ENCODE measurements around the gene NOL9.

Gene NOL9

DNA sequence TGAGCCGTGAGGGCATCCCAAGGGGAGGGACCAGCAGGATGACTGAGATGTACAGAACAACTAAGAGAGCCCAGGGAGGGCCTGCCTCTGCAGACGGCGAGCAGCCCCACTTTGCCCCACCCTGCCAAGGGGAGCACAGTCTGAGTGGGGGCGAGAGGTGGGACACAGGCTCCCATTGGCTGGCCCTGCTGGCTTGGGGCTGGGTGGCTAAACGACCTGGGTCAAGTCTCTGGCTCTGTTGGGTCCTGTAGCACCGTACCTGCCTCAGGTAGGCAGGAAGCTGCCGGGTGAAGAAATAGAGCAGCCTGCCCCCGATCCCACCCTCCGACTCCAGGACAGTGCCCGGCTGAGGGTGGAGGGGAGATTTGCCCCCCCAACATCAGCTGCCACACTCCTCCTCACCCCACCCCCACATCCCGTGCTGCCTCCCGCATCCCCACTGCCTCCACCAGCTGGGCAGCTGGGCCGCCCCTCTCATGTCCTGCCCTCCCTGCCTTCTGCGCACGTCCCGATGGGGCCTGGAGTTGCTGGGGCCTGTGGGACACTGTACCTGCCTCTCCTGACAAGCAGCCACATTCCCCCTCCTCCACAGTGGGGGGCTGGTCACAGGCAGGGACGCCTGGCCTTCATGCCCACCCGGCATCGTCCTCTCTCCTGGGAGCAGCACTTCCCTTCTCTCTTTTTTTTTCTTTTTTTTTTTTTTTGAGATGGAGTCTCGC lies 50.3 kb downstream of the NOL9 start:
- no peak overlapping the region for H3K27ac ChIP-seq

DNA sequence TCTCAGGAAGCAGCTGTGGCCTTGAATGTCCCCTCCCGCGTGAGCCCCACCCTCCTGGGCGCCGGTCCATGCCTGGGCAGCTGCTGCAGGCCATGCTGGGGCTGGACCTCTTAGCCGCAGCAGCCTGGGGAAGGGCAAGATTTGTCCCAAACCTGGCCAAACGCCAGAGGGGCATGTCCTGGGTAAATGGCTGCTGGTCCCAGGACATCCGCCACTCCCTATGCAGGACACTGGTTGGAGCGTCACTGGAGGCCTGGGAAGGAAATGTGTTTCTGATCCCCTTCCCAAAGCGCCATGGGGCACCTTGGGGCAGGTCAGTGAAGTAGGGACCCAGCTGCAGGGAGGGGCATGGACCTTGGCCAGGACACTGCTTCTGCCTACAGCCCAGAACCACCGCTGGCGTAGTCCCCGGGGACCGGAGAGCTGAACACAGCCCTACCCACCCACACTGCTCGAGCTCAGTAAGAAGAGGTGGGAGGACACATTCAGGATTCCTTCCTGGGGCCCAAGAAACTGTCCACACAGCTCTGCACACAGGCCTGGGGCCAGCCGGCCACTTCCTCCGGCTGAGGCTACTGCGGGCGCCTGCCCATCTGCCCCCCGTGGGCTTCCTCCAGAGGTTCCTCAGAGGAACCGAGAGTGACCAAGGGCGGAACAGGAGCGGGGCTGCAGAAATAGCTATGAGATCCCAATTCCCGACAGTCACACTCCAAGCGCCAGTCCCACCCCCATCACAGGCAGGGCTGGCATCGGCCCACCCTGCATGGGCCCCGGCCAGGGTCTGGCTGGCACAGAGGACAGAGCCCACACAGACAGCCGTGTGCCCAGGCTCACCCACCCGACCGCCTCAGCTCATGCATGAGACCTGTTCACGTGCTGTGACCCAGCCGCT lies 52.1 kb downstream of the NOL9 start:
- TF ChIP-seq ZFX (IDR thresholded peaks at IDR 0.05), result no peak
- TF ChIP-seq, protein P1, sequence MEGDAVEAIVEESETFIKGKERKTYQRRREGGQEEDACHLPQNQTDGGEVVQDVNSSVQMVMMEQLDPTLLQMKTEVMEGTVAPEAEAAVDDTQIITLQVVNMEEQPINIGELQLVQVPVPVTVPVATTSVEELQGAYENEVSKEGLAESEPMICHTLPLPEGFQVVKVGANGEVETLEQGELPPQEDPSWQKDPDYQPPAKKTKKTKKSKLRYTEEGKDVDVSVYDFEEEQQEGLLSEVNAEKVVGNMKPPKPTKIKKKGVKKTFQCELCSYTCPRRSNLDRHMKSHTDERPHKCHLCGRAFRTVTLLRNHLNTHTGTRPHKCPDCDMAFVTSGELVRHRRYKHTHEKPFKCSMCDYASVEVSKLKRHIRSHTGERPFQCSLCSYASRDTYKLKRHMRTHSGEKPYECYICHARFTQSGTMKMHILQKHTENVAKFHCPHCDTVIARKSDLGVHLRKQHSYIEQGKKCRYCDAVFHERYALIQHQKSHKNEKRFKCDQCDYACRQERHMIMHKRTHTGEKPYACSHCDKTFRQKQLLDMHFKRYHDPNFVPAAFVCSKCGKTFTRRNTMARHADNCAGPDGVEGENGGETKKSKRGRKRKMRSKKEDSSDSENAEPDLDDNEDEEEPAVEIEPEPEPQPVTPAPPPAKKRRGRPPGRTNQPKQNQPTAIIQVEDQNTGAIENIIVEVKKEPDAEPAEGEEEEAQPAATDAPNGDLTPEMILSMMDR (conservative IDR thresholded peaks at IDR 0.05), result no peak
- H3K27ac ChIP-seq, result no peak overlapping the region

More for the DNA sequence above, 50.3 kb downstream of the NOL9 start:
- TF ChIP-seq, protein P1 (conservative IDR thresholded peaks at IDR 0.05), result no peak
- TF ChIP-seq ZFX (IDR thresholded peaks at IDR 0.05), result no peak

DNA sequence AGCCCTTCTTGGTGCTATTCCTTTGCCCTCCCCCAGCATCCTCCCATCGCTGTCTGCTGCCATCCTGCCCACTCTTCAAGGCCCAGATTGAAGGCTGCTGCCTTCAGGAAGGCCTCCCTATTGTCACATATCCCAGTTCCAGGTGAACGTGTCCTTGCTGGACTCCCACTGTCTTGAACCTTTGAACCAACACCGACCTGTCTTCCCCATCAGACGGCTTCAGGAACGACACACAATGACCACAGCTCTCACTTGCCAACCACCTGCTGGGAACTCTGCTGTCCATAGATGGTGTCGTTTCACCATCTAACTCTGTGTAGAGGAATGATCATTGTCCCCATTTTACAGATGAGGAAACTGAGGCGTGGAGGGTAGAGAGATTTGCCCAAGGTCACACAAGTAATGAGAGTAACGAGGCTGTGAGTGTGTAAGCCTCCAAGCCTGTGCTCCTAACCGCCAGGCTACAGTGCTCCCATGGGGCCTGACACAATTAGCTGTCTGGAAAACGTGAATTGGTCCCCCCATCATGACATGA lies 53.0 kb downstream of the NOL9 start:
- TF ChIP-seq ZFX (IDR thresholded peaks at IDR 0.05), result no peak
- TF ChIP-seq, protein P1 (conservative IDR thresholded peaks at IDR 0.05), result no peak
- H3K27ac ChIP-seq, result no peak overlapping the region

DNA sequence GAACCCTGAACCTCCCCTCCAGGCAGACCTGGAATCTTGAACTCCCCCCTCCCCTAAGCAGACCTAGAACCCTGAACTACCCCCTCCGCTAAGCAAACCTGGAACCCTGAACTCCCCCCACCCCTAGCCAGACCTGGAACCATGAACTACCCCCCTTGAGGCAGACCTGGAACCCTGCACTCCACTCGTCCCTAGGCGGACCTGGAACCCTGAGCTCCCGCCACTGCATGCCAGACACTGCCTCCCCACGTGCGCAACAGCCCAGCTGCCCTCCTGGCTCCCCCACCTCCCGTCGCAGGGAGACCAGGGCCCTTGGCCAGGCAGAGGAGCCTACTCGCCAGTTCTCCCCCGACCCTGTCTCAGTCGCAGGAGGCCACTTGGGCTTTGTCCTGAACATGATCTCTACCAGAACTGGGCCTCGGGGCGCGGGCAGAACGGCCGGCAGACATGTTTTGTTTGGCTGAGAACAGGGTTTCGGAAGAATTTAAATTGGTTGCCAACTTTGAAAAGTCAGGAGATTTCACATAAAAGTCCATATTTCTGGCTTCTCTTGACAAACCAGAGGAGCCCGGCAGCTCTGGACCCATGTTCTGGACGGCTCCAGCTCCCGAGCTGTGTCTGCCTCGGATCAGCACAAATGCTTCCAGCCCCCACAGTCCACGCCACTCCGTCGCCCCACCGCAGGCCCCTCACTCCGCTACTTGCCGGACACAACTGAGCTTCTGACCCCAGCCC lies 53.6 kb downstream of the NOL9 start:
- TF ChIP-seq ZFX (IDR thresholded peaks at IDR 0.05), result no peak
- H3K27ac ChIP-seq, result no peak overlapping the region

DNA sequence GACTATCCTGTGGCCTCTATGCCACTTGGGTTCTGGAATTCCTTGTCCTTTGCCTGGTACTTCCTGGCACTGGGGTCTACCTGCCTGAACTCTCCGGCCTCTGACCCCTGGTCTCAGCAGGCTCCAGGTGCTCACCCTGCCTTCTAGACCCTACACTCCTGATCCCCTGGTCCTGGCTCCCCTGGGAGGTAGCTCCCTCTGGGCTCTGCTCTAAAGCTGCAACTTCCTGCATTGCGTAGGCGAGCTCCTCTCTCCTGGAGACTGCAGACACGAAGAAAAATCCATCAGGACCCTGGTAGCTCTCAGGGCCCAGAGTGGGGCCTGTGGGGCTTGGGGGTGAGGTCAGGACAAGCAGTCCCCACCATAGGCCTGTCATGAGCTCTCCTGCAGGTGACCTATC lies 55.0 kb downstream of the NOL9 start:
- no peak overlapping the region for H3K27ac ChIP-seq
- TF ChIP-seq ZFX (IDR thresholded peaks at IDR 0.05), result no peak
- TF ChIP-seq, protein P1 (conservative IDR thresholded peaks at IDR 0.05), result no peak

DNA sequence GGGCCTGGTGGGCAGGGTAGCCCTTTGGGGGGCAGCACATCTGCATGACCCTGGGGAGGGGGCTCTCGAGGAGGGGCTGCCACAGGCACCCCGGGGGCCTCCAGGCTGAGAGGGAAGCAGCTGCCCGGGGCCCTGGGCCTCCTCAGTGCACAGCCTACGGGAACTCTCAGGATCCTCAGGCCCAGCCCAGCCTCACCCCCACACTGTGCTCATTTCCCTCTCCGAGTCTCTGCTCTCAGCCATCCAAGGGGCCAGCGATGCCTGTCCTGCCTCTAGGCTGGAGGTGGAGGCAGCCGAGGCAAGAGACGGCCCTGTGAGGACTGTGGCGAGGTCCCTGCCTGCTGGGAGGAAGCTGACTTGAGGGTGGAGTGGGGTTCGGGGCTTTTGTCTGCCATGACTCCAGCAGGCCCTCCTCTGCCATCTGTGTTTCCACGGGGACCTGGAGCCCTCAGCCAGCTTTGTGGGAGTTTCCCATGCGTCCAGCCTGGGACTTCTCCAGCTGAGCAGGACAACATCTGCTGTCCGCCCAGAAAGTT lies 55.7 kb downstream of the NOL9 start:
- H3K27ac ChIP-seq, result no peak overlapping the region
- TF ChIP-seq ZFX (IDR thresholded peaks at IDR 0.05), result no peak
- TF ChIP-seq, protein P1 (conservative IDR thresholded peaks at IDR 0.05), result no peak

DNA sequence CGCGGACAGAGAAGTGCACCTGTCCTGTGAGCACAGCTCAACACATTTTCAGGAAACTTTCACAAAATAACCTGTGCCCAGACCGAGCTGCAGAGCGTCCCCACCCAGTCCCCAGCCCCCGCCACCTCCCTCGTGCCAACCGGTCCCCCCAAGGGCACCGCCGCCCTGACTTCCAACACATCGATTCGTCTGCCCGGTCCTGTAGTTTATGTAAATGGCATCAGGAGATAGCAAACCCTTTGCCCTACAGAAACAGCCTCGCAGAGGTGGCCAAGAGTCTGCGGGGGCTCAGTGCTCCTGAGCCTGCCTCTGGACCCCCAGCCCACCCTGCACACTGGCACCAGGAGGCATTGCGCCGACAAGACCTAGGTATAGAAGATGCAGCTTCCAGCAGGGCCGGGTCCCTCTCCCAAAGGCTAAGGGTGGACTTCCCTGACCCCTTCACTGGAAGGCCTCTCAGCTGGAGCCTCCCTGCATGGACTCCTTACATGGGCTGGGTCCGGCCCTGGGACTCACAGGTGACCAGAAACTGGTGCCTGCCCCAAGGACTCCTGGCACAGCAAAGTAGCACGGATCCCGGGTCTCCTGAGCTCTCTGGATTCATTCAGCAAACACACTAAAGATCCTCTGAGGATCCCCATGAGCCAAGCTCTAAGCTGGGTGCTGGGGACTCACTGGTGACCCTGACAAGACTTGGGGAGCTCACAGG lies 56.3 kb downstream of the NOL9 start:
- no peak overlapping the region for H3K27ac ChIP-seq
- TF ChIP-seq, protein P1 (conservative IDR thresholded peaks at IDR 0.05), result no peak
- TF ChIP-seq ZFX (IDR thresholded peaks at IDR 0.05), result no peak
